ENCODE results near the gene PLEKHB2. TPM values are rescaled to one million over a fixed set of nuclear protein-coding genes. Genes with fewer than 3 reads are reported as not detected.

Gene PLEKHB2
- total and polyA plus RNA-seq, 9 of the 15 experiments (the other 6 are each of a cell fraction or from before 2014, with no cell fraction given), result 41.3 to 71.5 (median 50.2) TPM

DNA sequence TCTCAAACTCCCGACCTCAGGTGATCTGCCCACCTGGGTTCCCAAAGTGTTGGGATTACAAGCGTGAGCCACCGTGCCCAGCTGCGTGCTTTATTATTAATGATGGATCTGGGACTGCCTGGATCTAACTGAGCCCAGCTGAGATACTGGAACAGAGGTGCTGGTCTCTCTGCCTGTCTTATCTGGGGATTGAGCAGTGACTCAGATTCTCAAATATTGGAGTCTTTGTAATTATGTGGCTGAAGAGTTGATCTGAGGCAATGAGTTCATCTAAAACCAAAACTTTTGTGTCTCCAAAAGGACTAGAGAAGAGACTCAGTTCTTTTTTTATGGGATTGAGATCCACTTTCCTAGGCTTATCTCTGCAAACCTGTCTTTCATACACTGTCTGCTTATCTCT is 16.3 kb downstream of the PLEKHB2 start:
- no peaks in the 10 kb centered on the region for H3K27me3 ChIP-seq (ENCODE audit: control insufficient read depth in 2 of 2, insufficient read depth in 2 of 2, low read length in 2 of 2)
- H3K4me2 ChIP-seq (ENCODE audit: insufficient read depth, low read length), result no peak overlapping the region
- no peak overlapping the region for H3K27ac ChIP-seq (ENCODE audit: extremely low read depth, low read depth, low read length)
- FAIRE-seq (no peak), DNase-seq (ENCODE audit: extremely low read depth in 1 of 4, low spot score in 3 of 4) (no peak), ATAC-seq (no peak)
- intact Hi-C loops (cut with micrococcal nuclease) (no loop called here), in situ Hi-C loops (cut with MboI) (no loop called here)
- peaks cover 58% of the 10 kb centered on the region for H3K36me3 ChIP-seq (ENCODE audit: control insufficient read depth, insufficient read depth, low read length)
- WGBS (ENCODE audit: insufficient coverage, low coverage, missing lambda C conversion rate), result 92% methylated on average over 4 of the region's 4 CpGs
- no peak overlapping the region for H3K9ac ChIP-seq (ENCODE audit: insufficient read depth in 1 of 2, low read depth in 2 of 2, low read length in 2 of 2)
- peaks cover 65% of the 10 kb centered on the region for H3K79me2 ChIP-seq (ENCODE audit: control insufficient read depth, insufficient read depth, low read length)
- POLR2A ChIA-PET, result interaction anchor here (0.5 kb wide), 1 partner anchor 40 kb away, joined by 3 read pairs; no protein-coding TSS in a partner anchor
- no peaks in the 10 kb centered on the region for H3K9me3 ChIP-seq (replicated peaks; ENCODE audit: control insufficient read depth, insufficient read depth, low read depth, low read length)
- BruUV-seq (replicated peaks), result no TSS peak
- CTCF ChIA-PET (ENCODE audit: low intra/inter-chr PET ratio), result no interaction called here
- H4K20me1 ChIP-seq (replicated peaks; ENCODE audit: control insufficient read depth, insufficient read depth, low read length), result peaks cover 6% of the 10 kb centered on the region; the same call in 1 of the 2 replicates
- TF ChIP-seq ARID1B (IDR thresholded peaks at IDR 0.05) (0 out of 2 replicates have a peak, but pooled peaks have one; percentile 22), ZC3H11A (IDR thresholded peaks at IDR 0.05; ENCODE audit: low read depth, low read length) (no peak), CBFA2T3 (IDR thresholded peaks at IDR 0.05) (peak; percentile 27; the same call in 1 of the 2 replicates)
- TF ChIP-seq, protein P1, sequence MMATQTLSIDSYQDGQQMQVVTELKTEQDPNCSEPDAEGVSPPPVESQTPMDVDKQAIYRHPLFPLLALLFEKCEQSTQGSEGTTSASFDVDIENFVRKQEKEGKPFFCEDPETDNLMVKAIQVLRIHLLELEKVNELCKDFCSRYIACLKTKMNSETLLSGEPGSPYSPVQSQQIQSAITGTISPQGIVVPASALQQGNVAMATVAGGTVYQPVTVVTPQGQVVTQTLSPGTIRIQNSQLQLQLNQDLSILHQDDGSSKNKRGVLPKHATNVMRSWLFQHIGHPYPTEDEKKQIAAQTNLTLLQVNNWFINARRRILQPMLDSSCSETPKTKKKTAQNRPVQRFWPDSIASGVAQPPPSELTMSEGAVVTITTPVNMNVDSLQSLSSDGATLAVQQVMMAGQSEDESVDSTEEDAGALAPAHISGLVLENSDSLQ (IDR thresholded peaks at IDR 0.05), result 0 out of 2 replicates have a peak, but pooled peaks have one; percentile 18
- no peak overlapping the region for H2AFZ ChIP-seq (ENCODE audit: low read depth, low read length)
- peaks cover 9% of the 10 kb centered on the region for H3K9me1 ChIP-seq (ENCODE audit: control insufficient read depth, insufficient read depth, low read length)
- H3K4me3 ChIP-seq, result no peak overlapping the region
- H3K4me1 ChIP-seq (replicated peaks in 1 of 2; ENCODE audit: control insufficient read depth in 2 of 2, insufficient read depth in 2 of 2, low read length in 2 of 2), result no peaks in the 10 kb centered on the region

- DNase-seq (ENCODE audit: extremely low read depth in 1 of 4, low spot score in 3 of 4) (no peak), FAIRE-seq (no peak), ATAC-seq (no peak)
- Histone ChIP-seq H3K36me3 (ENCODE audit: control insufficient read depth, insufficient read depth, low read length) (peaks cover 64% of the 10 kb centered on the region), H3K9ac (ENCODE audit: insufficient read depth in 1 of 2, low read depth in 2 of 2, low read length in 2 of 2) (no peak overlapping the region), H3K4me2 (ENCODE audit: insufficient read depth, low read length) (no peak overlapping the region), H3K9me1 (ENCODE audit: control insufficient read depth, insufficient read depth, low read length) (peaks cover 9% of the 10 kb centered on the region), H3K27me3 (ENCODE audit: control insufficient read depth in 2 of 2, insufficient read depth in 2 of 2, low read length in 2 of 2) (no peaks in the 10 kb centered on the region), H3K4me1 (replicated peaks in 1 of 2; ENCODE audit: control insufficient read depth in 2 of 2, insufficient read depth in 2 of 2, low read length in 2 of 2) (no peaks in the 10 kb centered on the region), H3K27ac (ENCODE audit: extremely low read depth, low read depth, low read length) (no peak overlapping the region), H3K4me3 (no peak overlapping the region), H3K79me2 (ENCODE audit: control insufficient read depth, insufficient read depth, low read length) (peaks cover 55% of the 10 kb centered on the region), H2AFZ (ENCODE audit: low read depth, low read length) (no peak overlapping the region), H3K9me3 (replicated peaks; ENCODE audit: control insufficient read depth, insufficient read depth, low read depth, low read length) (no peaks in the 10 kb centered on the region), H4K20me1 (replicated peaks; ENCODE audit: control insufficient read depth, insufficient read depth, low read length) (peaks cover 6% of the 10 kb centered on the region; the same call in 1 of the 2 replicates)
- ChIA-PET CTCF (ENCODE audit: low intra/inter-chr PET ratio) (no interaction called here), POLR2A (interaction anchor here (1.3 kb wide), 1 partner anchor 9 kb away, joined by 5 read pairs; no protein-coding TSS in a partner anchor)
- no TSS peak for BruUV-seq (replicated peaks)
- TF ChIP-seq PTRF (tag; IDR thresholded peaks at IDR 0.05) (no peak), ZNF778 (CRISPR knock-in tag; IDR thresholded peaks at IDR 0.05) (no peak), ZBTB17 (CRISPR knock-in tag; IDR thresholded peaks at IDR 0.05) (no peak), ZNF79 (CRISPR knock-in tag; IDR thresholded peaks at IDR 0.05; ENCODE audit: low read depth) (no peak), PTBP1 (IDR thresholded peaks at IDR 0.05; ENCODE audit: low read depth, low read length) (no peak), RBM22 (IDR thresholded peaks at IDR 0.05; ENCODE audit: low read depth, low read length, poor library complexity, severe bottlenecking) (no peak), ZNF699 (CRISPR knock-in tag; IDR thresholded peaks at IDR 0.05; ENCODE audit: insufficient replicate concordance) (no peak)
- in situ Hi-C loops (cut with MboI), result no loop called here
- intact Hi-C loops (cut with micrococcal nuclease), result no loop called here
- 96% methylated on average over 4 of the region's 4 CpGs for WGBS (ENCODE audit: insufficient coverage, low coverage, missing lambda C conversion rate)
Measured at GRCh38 chr2:131122496-131122895, 17.4 kb downstream of the PLEKHB2 start.
